ENCODE measurements around the gene ABTB2.

ABTB2 gene

DNA sequence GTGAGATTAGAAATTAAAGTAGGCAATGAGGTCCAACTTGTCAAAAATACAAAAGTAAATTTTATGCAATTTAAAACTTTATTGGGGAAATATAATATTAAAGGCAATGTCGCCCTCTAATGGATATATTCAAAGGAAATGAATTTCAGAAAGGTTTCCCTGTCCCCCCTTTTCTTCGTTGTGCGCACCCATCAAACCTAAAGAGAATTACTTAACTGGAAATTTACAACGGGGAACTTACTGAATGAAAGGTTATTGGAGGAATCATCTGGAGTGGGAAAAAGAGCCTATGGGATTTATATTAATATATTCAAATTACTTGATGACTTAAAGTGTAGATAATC is 1.7 kb upstream of the ABTB2 start:
- no peak for DNase-seq

DNA sequence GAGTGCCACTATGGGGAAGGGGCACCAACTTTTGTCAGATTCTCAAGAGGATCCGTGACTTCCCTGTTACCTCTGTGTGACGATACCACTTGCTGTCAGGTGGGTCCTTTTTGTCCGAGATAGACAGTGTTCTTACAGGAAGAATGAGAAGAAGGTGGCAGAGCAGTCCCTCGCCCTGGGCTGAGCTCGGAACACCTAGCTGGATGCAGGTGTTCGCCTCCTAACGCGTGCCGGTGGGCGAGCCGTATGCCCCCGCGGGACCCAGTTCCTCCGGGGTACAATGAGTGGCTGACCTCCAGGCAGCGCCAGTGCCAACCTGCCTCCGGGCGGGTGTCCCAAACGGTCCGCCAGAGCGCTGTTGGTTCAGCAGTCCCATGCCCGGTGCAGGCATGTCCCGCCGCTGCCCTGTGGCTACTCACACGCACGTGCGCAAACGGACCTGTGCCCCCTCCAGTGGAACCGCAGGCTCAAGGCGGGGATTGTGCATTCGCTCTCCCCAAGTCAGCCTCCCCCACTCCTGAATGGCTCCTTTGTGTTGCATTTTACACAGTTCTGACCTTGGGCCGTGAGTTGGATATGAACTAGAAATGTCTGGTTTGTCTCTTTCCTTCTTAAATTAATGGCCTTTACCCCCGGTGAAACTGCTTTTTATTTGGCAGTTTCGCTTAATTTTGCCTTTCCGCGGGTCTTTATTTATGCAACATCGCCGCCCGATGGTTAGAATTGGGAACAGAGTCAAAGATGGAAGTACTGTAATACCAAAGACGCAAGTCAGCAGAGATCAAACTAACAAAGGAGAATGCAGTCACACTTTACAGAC is 1.1 kb upstream of the ABTB2 start:
- peak; percentile 77 for DNase-seq

DNA sequence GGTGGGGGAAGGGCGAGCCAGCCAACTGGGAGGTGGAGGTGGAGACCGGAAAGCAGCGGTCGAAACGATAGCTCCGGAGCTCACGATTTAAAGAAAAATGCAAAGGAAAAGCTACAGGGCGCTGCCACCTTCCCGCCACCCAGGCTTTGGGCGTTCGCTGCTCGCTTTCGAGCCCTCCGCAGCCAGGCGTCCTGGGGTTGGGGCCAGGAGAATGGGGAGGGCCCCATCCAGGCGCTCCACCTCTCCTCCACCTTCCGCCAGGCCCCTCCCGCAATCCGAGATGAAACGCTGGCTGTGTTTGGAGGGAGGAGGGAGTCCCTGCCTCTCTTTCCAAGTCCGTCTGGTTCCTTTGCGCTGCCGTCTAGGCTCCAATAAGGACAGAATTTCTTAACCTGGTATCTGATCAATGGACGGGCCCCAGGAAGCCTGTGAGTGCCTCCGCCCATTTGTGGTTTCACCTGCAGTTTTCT is 483 bp upstream of the ABTB2 start:
- no peak for DNase-seq

DNA sequence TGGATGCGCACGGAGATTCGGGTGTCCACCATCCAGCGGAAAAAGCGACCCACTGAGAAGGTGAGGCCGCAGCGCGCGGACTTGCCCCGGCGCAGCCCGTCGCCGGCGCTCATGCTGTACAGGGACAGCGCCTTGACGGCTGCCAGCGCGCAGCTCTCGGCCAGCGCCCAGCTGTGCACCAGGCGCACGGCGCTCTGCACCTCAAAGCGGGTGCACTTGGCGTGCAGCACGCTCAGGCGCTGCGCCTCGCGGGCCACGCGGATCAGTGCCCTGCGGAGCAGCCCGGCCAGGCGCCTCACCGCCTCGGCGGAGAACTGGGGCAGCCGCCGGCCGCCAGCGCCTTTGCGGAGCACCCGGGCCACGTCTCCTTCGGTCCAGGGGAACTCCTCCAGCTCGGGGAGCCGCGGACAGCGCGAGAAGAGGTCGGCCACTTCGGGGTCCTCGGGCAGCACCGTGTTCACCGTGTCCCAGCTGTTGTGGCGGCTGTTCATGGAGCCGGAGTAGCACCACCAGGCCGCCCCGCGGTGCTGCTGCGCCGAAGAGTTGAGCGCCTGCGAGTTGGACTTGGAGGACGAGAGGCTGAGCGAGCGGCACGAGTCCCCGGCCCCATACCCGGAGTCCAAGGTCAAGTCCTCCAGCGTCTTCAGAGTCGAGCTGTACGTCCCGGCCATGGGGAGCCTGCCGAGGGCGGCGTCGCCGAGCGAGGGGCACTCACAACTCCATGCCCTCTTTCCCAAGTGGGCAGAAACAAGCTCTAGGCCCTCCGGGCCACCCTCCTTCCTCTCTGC is 703 bp downstream of the ABTB2 start:
- DNase-seq: peak; percentile 35

DNA sequence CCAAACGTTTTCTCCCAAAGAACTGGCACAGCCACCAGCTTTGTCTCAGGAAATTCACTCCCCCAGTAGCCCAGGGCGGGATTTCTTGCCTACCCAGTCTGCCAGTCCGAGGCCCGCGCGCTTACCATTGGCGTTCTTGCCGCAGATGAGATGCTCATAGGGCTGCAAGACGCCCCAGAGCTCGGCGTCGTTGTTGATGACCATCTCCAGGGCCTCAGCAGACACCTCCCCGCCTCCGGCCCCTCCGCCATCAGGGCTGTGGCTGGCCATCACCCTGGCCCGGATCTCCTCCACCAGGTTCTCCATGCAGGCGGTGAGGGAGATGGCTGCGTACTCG is 1.3 kb downstream of the ABTB2 start:
- no peak for DNase-seq

DNA sequence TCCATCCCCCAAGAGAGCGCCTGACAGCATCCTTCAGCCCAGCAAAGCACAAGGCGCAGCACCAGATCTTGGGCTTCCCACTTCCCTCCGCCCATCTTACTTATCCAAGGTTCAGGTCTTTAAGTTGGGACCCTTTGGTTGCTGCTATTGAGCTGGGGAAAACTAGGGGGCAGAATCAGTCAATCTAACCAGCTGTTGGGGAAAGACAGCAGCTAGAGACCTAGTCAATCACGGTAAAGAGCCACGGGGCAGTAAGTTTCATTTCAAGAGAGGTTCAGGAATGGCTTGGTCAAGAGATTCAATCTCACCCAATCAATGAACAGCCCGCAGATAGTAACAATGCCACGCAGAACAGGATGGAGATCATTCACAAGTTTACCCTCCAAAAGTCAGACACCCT is 1.7 kb downstream of the ABTB2 start:
- DNase-seq: no peak

DNA sequence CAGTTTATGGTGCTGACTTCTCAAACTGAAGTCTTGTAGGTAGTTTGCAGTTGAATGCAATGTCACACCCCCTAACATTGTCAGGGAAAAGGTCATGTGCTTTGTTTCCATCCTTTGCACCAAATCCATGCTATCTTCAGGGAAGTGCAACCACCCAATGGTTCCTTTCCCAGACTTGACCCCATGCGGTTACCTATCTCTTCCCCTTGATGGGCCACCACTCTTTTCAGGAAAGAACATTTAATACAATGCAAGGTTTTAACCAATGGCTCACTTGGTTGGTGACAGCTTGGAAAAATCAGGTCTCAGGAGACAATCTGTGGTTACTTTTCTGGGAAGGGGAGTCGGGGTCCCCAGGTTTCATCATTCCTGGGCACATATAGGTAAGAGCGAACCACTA is 2.1 kb downstream of the ABTB2 start:
- DNase-seq: no peak

DNA sequence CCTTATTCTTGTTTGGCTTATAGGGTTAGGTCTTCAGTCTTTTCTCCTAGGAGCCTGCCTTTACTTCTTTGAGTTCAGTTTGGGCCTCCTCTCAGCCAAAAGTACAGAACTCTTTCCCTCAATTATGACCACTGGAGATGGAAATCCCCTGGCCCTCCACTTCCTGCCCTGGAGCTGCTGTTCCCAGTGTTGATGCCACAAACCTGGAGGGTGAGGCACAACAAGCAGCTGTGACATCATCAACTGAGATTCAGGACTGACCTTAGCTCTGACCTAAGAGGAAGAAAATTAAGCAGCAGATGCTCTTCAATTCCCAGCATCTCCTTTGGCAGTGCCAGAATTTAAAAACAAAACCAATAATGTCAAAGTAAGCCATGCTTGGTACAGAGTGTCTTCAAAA is 3.0 kb downstream of the ABTB2 start:
- DNase-seq: no peak

DNA sequence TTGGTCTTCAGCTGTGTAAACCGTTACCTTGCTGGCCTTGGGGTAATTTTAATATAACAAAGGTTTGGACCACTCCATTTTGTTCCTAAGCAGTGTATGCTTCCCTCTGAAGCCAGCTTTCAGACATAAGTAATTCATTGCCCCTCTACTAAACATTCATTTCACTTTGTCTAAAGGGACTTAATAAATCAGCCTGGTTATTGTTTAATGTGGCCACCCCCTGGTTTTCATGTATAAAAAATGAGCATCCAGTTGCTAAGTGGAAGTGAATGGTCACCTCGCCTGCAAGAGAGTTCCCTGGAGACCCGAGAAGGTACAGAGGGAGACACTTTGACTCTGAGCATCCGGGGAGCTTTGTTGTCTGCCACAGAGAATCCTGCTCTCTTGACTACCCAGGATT is 3.9 kb downstream of the ABTB2 start:
- DNase-seq: no peak

DNA sequence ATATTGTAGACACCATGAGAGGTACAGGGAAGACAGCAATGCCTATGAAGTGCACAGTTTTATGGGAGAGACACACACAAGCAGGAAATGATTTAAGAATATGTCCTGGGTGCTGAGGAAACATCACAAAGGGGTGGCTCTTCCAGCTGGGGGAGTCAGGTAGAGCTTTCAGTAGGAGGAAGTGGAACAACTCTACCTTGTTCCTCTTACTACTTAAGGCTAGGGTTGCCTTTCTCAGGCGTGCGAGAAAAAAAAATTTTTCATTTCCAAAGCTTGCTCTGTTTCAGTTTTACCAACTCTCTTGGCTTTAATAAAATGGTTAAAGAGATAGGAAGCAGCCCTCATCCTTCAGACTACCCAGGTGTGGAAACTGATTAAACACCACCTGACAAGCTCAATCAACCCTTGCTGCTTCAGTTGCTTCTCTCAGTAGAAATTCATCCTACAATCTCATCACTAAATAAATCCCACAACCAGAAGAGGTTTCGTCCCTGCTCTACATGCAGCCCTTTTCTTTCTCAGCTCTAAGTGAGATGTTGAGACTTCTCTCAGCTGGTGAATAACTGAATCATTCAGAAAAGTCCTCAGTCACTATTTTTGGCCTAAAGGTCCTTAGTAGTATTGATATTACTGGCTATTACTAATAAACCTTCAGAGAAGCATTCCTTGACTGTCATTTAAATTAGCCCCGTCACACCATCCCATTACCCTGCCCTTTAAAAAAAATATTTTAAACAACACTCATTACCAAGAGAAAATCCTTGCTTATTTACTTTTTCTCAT is 5.9 kb downstream of the ABTB2 start:
- DNase-seq: no peak

DNA sequence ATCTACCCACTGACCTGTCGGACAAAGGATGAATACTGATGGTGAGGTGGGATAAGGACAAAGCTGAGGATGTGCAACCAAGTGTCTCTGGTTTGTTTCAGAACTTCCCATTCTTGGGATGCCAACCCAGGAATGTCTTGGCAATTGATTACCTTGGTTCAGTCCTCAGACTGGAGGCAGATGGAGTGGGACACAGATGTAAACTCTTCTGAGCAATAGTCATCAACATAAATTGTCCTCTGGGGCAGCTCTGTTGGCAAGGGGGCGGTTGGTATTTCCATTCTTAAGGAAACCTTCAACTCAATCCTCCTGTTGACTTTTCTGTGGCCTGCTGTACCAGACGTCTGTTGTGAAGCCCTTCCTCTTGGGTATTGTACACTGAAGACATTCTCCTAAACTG is 6.8 kb downstream of the ABTB2 start:
- no peak for DNase-seq

DNA sequence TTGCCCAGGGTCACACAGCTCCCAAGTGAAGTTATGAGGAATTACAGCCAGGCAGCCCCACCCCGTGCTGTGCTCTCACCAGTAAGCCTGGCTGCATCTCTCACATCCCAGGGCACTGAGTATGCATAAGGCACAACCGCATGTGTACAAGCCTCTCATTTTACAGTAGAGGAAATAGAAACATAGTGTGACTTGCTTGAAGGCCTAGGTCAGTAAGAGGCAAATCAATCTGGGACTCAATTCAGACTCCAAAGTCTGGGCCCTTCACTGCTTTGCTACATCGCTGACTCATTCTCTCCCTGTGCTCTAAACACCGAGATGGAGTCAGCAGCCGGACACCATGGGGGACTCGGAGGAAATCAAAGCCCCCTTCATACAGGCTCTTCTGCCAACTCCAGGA is 7.9 kb downstream of the ABTB2 start:
- no peak for DNase-seq

DNA sequence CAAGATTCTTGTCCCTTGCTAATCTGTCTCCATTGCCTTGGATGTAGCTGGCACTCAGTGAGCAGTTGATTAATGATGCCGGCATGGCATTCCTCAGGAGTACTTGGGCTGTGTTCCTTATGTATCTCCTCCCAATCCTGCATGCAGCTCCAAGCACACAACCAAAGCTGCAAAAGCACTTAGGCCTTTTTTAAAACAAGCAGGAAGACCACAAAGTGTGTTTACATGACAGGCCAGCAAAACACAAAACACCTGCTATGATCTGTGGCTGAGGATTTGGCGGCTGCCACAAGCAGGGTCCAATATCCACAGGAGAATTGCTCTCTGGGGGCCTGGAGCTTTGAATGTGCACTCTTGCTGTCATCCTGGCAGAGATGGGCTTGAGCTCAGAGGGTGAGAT is 8.9 kb downstream of the ABTB2 start:
- no peak for DNase-seq

DNA sequence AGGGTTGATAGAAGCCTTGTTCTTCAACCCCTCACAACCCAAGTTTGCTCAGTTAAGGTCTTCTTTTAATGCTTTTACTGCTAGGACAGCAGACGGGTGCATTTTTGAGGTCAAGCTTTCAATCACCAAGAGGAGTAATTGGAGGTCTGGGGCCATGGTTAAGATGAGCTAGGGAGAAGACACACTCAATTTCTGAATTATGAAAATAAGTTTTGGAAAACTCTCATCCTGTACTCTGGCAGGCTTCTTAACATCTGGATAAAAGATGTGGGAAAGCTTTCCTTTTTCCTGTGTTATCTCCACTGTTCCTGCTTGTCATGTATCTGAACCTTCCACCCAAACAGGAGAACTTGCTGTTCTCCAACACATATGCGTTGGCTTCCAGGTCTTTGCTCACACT is 9.7 kb downstream of the ABTB2 start:
- DNase-seq: no peak

DNA sequence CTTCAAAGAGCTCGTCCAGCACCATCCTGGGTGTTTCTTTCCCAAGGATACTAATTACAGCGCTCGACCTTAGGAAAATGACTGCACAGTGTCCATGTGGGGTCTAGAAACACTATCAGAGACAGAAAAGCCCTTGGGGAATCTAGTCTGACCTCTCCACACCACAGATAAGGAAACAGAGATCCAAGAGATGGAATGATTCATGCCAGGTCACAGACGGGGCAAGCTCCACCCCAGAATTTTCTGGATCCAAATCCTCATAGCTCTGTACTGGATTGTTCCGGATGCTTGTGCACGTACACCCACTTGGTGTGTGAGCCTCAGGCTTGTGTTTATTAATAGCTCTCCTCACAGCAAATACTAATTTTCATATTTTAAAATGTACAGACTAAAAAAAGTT is 11.3 kb downstream of the ABTB2 start:
- no peak for DNase-seq

DNA sequence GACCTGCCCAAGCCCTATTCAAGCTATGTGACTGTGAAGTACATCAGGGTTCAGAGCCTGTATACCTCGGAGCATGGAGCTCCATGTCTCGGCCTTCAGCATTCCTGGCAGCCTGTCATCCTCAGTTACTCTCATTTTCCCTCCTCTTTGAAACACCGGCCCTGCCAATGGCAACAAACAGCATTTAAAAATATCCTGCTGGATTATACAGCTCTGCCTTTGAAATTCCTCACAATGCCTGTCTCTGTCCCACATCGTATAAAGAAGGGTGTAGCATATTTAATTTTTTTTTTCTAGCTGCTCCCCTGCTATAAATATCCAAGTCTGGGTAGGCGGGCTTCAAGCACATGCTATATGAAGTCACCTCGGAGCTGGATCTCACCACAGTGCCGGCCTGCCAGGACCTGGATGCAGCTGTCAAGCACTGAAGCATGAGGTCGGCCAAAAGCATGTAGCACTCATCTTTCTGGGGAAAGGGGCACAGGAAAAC is 11.8 kb downstream of the ABTB2 start:
- no peak for DNase-seq

DNA sequence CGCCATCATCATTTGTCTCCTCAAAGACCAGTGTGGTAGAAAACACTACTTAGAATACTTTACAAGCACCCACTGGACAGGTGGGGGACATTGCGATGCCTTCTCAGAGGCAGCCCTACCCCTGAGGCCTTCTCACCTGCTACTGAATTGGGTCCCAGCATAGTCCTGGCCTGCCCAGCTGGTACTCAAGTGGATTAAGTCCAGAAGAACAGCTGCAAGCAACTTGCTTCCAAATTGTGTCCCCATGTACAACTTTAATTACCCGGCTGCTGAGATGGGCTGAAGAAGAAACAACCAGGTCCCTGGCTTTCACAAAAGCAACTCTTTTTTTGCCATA is 12.3 kb downstream of the ABTB2 start:
- DNase-seq: no peak

DNA sequence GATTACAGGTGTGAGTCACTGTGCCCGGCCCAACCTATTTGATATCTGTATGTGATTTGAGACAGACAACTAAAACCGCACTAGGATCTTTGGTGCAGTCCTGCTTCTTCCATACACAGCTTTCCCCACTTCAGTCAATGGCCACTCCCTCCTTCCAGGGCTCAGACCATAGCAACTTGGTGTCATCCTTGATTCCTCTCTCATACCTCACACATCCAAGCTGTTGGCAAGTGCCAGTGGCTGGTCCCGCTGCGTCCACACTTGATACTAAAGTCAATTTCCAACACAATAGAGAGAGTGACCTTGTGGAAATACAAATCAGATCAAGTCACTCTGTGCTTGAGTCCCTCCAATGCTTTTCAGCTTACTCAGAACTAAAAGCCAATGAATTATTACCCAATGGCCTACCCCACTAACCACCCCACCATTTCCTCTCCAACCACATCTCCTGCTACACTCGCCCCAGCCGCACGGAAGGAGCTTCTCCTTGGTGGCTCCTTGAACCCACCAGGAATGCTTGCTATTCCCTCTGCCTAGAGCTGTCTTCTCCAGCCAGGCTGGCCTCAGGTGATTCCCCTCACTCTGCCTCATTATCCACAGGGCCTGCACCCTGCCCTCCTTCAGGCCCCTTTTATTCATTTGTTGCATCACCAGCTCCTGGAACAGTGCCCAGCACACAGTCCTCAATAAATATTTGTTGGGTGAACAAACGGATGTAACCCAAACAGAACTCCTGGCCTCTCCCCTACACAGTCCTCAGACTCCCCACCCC is 12.9 kb downstream of the ABTB2 start:
- DNase-seq: no peak

DNA sequence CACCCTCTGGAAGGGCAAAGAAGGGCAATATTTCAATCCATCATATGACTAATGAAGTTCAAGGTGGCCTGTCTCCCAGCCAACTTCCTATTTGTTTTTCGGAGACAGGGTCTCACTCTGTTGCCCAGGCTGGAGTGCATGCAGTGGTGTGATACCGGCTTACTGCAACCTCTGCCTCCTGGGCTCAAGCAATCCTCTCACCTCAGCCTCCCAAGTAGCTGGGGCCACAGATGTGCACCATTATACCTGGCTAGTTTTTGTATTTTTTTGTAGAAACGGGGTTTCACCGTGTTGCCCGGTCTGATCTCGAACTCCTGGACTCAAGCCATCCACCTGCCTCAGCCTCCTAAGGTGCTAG is 13.4 kb downstream of the ABTB2 start:
- DNase-seq: no peak

DNA sequence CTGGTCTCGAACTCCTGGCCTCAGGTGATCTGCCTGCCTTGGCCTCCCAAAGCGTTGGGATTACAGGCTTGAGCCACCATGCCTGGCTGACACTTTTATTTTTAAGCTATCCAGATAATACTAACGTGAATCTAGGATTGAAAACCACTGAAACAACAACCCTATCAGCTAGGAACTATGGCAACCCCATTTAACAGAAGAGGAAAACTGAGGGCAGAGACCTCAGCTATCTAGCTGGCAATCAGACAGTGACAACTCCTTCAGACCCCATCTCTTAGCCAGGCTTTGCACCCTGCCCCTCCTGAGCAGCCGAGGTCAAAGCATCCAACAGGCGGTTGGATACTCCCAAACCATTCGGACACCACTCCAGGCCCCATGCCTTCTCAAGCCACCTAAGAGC is 14.1 kb downstream of the ABTB2 start:
- no peak for DNase-seq

DNA sequence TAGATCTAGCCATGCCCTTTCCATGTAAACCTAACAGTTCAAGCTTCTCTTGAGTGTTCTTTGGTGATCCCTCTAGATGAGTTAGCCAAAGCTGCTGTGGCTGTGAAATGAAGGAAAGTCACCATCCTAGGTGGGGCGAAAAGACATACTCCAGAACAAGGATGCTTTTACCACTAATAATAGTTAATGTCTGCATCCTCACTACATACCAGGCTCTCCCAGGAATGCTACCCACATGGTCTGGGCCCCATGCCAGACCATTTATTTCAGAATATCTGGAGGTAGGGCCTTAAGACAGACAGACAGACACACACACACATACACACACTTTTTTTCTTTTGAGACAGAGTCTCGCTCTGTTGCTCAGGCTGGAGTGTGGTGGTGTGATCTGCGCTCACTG is 14.7 kb downstream of the ABTB2 start:
- DNase-seq: no peak

DNA sequence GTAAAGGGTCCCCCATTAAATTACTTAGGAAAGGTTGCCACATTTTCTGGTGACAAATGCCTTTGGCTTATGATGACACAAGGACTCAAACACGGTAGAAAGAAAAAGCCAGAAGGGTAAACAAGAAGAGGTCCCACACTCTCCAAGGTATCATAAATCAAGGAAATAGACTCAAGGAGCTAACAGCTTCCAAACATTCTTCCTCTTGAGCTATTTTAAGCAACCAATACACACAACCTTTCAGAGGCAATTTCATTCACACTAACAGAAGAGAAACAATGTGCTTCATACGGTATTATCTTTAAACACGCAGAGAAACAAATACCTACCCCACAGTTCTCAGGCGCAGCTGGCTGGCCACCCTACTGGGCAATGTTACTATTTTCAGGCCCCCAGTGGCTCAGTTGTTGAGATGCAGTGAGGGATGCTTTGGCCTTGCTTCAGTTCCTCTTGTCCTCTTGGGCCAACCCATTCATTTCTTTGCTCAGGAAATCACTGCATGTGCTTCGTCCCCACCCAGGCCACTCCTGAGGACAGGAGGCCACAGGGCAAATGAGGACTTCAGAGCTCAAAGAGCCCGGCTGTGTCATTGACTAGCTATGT is 15.8 kb downstream of the ABTB2 start:
- DNase-seq: no peak

DNA sequence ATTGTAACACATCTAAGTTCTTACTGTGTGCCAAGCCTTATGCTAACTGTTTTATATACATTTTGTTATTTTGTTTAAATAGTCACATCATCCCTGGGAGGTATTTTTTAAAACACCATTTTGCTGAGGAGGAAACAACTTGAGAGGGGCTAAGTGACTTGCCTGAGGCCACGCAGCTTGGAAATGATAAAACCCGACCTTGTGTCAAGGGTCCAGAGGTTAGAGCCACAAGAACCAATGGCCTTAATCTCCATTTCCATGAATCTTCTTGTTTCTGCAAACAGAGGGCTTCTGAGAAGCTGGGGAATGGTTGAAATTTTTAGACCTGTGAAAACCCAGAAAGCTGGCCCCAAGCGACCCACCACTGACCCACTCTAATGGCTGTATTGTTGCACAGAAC is 16.7 kb downstream of the ABTB2 start:
- no peak for DNase-seq
